Keratinocyte (primary cell): ENCODE data around the gene SDR42E2. TPM values are rescaled to one million over a fixed set of nuclear protein-coding genes. Genes with fewer than 3 reads are reported as not detected.

Source experiments
- DNase-seq: peaks from one replicate; pipeline ENCODE4 v3.0.0-alpha.2; 2011; ENCODE audit warnings: low read depth, missing footprints, low spot score
- FAIRE-seq: peaks from 2 replicates; lab custom pipeline; 2011; peaks lifted over from hg19 to GRCh38; lab: Jason Lieb, UNC
- H2AFZ ChIP-seq: 2 replicates; pipeline ENCODE4 v1.6.0; 2012; ENCODE audit warnings: low read length, control low read depth, inconsistent platforms; ENCODE audit not compliant: control insufficient read depth
- H3K27ac ChIP-seq: 2 replicates; pipeline ENCODE4 v1.5.1; 2011; ENCODE audit warnings: low read length; ENCODE audit not compliant: control insufficient read depth, insufficient read depth
- H3K27me3 ChIP-seq: 3 replicates; pipeline ENCODE4 v1.6.0; 2011; ENCODE audit warnings: low read length; ENCODE audit not compliant: control insufficient read depth, insufficient read depth; ENCODE audit errors: extremely low read depth
- H3K36me3 ChIP-seq, 2 experiments: 2 replicates in 1 of 2; 3 replicates in 1 of 2; pipeline ENCODE4 v1.5.1; 2011; ENCODE audit warnings: low read length in 2 of 2, mild to moderate bottlenecking in 1 of 2; ENCODE audit not compliant: control insufficient read depth in 2 of 2, insufficient read depth in 2 of 2; ENCODE audit errors: extremely low read depth in 1 of 2
- H3K4me1 ChIP-seq: 3 replicates; pipeline ENCODE4 v1.5.1; 2011; ENCODE audit warnings: low read length; ENCODE audit not compliant: control insufficient read depth, insufficient read depth; ENCODE audit errors: extremely low read depth
- H3K4me2 ChIP-seq: 3 replicates; pipeline ENCODE4 v1.6.0; 2011; ENCODE audit warnings: low read depth, low read length; ENCODE audit not compliant: control insufficient read depth, insufficient read depth; ENCODE audit errors: extremely low read depth
- H3K4me3 ChIP-seq, 3 experiments: fragments of 200-600 bp in 1 of 3; sonication (generic) in 1 of 3; 2 replicates in 2 of 3; 3 replicates in 1 of 3; pipeline ENCODE4 v1.5.1; 2011 to 2016; ENCODE audit warnings: low read length in 3 of 3, mild to moderate bottlenecking in 3 of 3, control low read depth in 2 of 3, inconsistent platforms in 1 of 3, low read depth in 1 of 3, mixed read lengths in 1 of 3, mixed run types in 1 of 3, moderate library complexity in 1 of 3; ENCODE audit not compliant: control insufficient read depth in 2 of 3, insufficient read depth in 2 of 3; ENCODE audit errors: extremely low read depth in 1 of 3
- H3K79me2 ChIP-seq: 2 replicates; pipeline ENCODE4 v1.6.0; 2012; ENCODE audit warnings: low read length; ENCODE audit not compliant: control insufficient read depth, insufficient read depth
- H3K9ac ChIP-seq: 3 replicates; pipeline ENCODE4 v1.6.0; 2011; ENCODE audit warnings: low read length; ENCODE audit not compliant: control insufficient read depth, insufficient read depth; ENCODE audit errors: extremely low read depth
- H3K9me1 ChIP-seq: 3 replicates; pipeline ENCODE4 v1.6.0; 2011; ENCODE audit warnings: low read length; ENCODE audit not compliant: control insufficient read depth, insufficient read depth; ENCODE audit errors: extremely low read depth
- H3K9me3 ChIP-seq: 2 replicates; pipeline ENCODE4 v1.5.1; 2012; ENCODE audit warnings: low read depth, low read length; ENCODE audit not compliant: control insufficient read depth
- H4K20me1 ChIP-seq: 3 replicates; pipeline ENCODE4 v1.6.0; 2011; ENCODE audit warnings: low read length; ENCODE audit not compliant: control insufficient read depth, insufficient read depth; ENCODE audit errors: extremely low read depth
- CTCF ChIP-seq, 3 experiments: IDR thresholded peaks in 1 of 3; conservative IDR thresholded peaks in 1 of 3; optimal IDR thresholded peaks in 1 of 3; 2 replicates in 2 of 3; 3 replicates in 1 of 3; pipeline versions ENCODE3 to v1.5.1; 2011; ENCODE audit warnings: low read length in 3 of 3, mild to moderate bottlenecking in 3 of 3, moderate library complexity in 2 of 3, control low read depth in 1 of 3, inconsistent platforms in 1 of 3; ENCODE audit not compliant: insufficient read depth in 2 of 3; ENCODE audit errors: extremely low read depth in 1 of 3
- EZH2 ChIP-seq: IDR thresholded peaks from one replicate; pipeline ENCODE4 v1.6.1; 2012; ENCODE audit warnings: inconsistent platforms, mild to moderate bottlenecking, low read length, moderate library complexity
- dilution Hi-C: fragments of 300-500 bp; cut with MboI; formaldehyde crosslinking; loops from one replicate; pipeline ENCODE4 v1.7.0; 2020; ENCODE audit warnings: low sequenced_read_pairs; ENCODE audit not compliant: extremely low pct_ligation_motif_present
- polyA plus RNA-seq, 5 experiments: library from polyadenylated mRNA; depleted of rRNA in 3 of 5; stranded (reverse) in 3 of 5; stranded (forward) in 1 of 5; unstranded in 1 of 5; fragments of >200 nt; gene quantifications; 1 replicate in 1 of 5; 2 replicates in 3 of 5; 3 replicates in 1 of 5; pipeline versions ENCODE4 v1.2.1 to v1.2.3, GENCODE V29; 2011 to 2012; ENCODE audit warnings: missing spikeins in 2 of 5, low read depth in 1 of 5, low replicate concordance in 1 of 5

SDR42E2 gene
- polyA plus RNA-seq, 1 donor (not counting 4 experiments of a cell fraction or from before 2014, with no cell fraction given), result not detected

GRCh38 chr16:22188267-22188594 lies 25.9 kb downstream of the SDR42E2 start:
- H3K27me3 ChIP-seq, result no peaks in the 10 kb centered on the region
- dilution Hi-C loops, result no loop called here
- no peak for FAIRE-seq
- TF ChIP-seq CTCF (optimal IDR thresholded peaks at IDR 0.05 in 1 of 3, IDR thresholded peaks at IDR 0.05 in 1 of 3, conservative IDR thresholded peaks at IDR 0.05 in 1 of 3; ENCODE audit: extremely low read depth in 1 of 3, insufficient read depth in 2 of 3, low read length in 3 of 3), result no peak
- TF ChIP-seq EZH2, result no peak
- no peaks in the 10 kb centered on the region for H3K9me3 ChIP-seq
- H3K4me2 ChIP-seq, result no peak overlapping the region
- H2AFZ ChIP-seq, result peak overlapping the region; percentile 26
- H4K20me1 ChIP-seq, result no peaks in the 10 kb centered on the region
- H3K9me1 ChIP-seq, result no peaks in the 10 kb centered on the region
- no peaks in the 10 kb centered on the region for H3K79me2 ChIP-seq
- no peak for DNase-seq
- H3K36me3 ChIP-seq, result no peaks in the 10 kb centered on the region
- H3K27ac ChIP-seq, result no peak overlapping the region
- no peak overlapping the region for H3K9ac ChIP-seq
- H3K4me1 ChIP-seq, result peaks cover 34% of the 10 kb centered on the region
- no peak overlapping the region for H3K4me3 ChIP-seq

DNA sequence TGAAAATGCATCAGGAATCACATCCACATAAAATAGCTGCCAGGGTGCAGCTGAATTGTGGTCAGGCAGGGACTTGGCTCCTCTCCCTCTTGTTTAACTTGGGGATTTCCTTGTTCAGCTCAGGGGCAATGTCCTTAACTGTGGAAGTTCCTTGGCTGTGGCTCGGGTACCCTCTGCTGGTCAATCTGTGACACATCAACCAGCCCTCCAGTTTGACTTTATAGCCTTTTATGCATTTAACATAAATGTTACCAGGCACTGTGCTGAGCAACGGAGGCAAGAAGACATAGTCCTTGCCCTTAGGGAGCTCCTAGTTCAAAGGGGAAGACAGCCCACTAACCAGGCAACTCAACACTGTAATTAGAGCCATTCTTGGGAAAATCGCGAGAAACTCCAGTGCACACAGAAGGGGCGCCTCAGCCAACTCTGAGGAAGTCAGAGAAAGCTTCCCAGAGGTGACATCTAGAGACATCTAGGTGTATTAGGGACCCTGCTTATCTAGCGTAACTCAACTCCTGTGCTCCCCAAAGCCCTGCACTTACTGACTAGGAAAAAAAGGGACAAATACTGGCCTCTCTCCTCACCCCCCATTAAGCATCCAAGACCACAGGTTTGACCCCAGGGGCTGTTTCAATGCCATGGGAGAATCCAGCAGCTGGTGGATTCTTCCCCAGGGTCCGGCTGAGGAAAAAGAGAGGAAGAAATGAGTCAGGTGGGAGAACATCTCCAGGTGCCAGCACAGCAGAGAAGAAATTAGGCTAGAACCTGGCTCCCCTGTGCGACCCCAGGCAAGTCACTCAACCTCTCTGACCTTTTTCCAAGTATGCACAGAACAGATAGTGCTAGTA lies 26.5 kb downstream of the SDR42E2 start:
- TF ChIP-seq CTCF (optimal IDR thresholded peaks at IDR 0.05 in 1 of 3, IDR thresholded peaks at IDR 0.05 in 1 of 3, conservative IDR thresholded peaks at IDR 0.05 in 1 of 3; ENCODE audit: extremely low read depth in 1 of 3, insufficient read depth in 2 of 3, low read length in 3 of 3) (peak; percentile 73 to 94 (median 89)), EZH2 (no peak)
- DNase-seq (no peak), FAIRE-seq (peak; percentile 69)
- dilution Hi-C loops, result no loop called here
- no peaks in the 10 kb centered on the region for H3K36me3 ChIP-seq
- peak overlapping the region; percentile 70 for H3K4me2 ChIP-seq
- peaks cover 34% of the 10 kb centered on the region for H3K4me1 ChIP-seq
- H3K27ac ChIP-seq, result no peak overlapping the region
- H3K9me1 ChIP-seq, result no peaks in the 10 kb centered on the region
- H3K27me3 ChIP-seq, result no peaks in the 10 kb centered on the region
- H3K79me2 ChIP-seq, result no peaks in the 10 kb centered on the region
- H3K4me3 ChIP-seq, result no peak overlapping the region
- no peaks in the 10 kb centered on the region for H3K9me3 ChIP-seq
- H2AFZ ChIP-seq, result no peak overlapping the region
- H3K9ac ChIP-seq, result peak overlapping the region; percentile 81
- H4K20me1 ChIP-seq, result no peaks in the 10 kb centered on the region
